GM18505 (cell line): ENCODE data around the gene KRT79.

Experiments used
- ATAC-seq: cut with Tn5 transposase; IDR thresholded peaks from one replicate; pipeline ENCODE4 v1.9.1; 2021; ENCODE audit not compliant: unreplicated experiment
- POLR2A ChIP-seq: IDR thresholded peaks from 4 replicates; pipeline ENCODE4 v1.6.1; 2011; ENCODE audit warnings: borderline replicate concordance; ENCODE audit not compliant: insufficient read depth, insufficient read length; ENCODE audit errors: extremely low read depth

KRT79 gene

GRCh38 chr12:52787324-52788191 lies 46.6 kb downstream of the KRT79 start:
- no peak for ATAC-seq
- no peak for TF ChIP-seq POLR2A

GRCh38 chr12:52784909-52785308 lies 49.2 kb downstream of the KRT79 start:
- TF ChIP-seq POLR2A = no peak
- no peak for ATAC-seq

GRCh38 chr12:52783563-52784316 lies 50.4 kb downstream of the KRT79 start:
- no peak for ATAC-seq
- no peak for TF ChIP-seq POLR2A

- ATAC-seq = no peak
- no peak for TF ChIP-seq POLR2A
These were observed 51.6 kb downstream of the KRT79 start for GRCh38 chr12:52782502-52782901.

GRCh38 chr12:52781399-52782082 lies 52.6 kb downstream of the KRT79 start:
- TF ChIP-seq POLR2A = no peak
- ATAC-seq = no peak

- ATAC-seq = no peak
These were observed 54.2 kb downstream of the KRT79 start for GRCh38 chr12:52779914-52780313.

GRCh38 chr12:52778833-52779232 lies 55.3 kb downstream of the KRT79 start:
- TF ChIP-seq POLR2A = no peak
- no peak for ATAC-seq

More at GRCh38 chr12:52779914-52780313, 54.2 kb downstream of the KRT79 start:
- TF ChIP-seq POLR2A = no peak

- no peak for ATAC-seq
- TF ChIP-seq POLR2A = no peak
These were observed 56.5 kb downstream of the KRT79 start for GRCh38 chr12:52777566-52777965.

GRCh38 chr12:52776913-52777395 lies 57.2 kb downstream of the KRT79 start, which contains the start of gene KRT76:
Gene KRT76, minus strand, starts transcription at chr12:52777345. Its CDS starts 54 bp downstream, at chr12:52777291.
- TF ChIP-seq POLR2A = no peak
- no peak for ATAC-seq

- no peak for TF ChIP-seq POLR2A
- no peak for ATAC-seq
These were observed 57.7 kb downstream of the KRT79 start for GRCh38 chr12:52776435-52776834.

- no peak for TF ChIP-seq POLR2A
- no peak for ATAC-seq
These were observed 59.4 kb downstream of the KRT79 start for GRCh38 chr12:52774629-52775250.

- no peak for ATAC-seq
- no peak for TF ChIP-seq POLR2A
These were observed 61.3 kb downstream of the KRT79 start for GRCh38 chr12:52772772-52773171.

GRCh38 chr12:52772188-52772587 lies 61.9 kb downstream of the KRT79 start:
- no peak for TF ChIP-seq POLR2A
- ATAC-seq = no peak
